Liver (tissue), 3 donors: Measurements from ENCODE around the gene GALC.

ENCODE experiments used
- ATF3 ChIP-seq: IDR thresholded peaks from 2 replicates; pipeline ENCODE4 v1.6.1; 2016; ENCODE audit warnings: antibody characterized with exemption
- FOXA1 ChIP-seq: IDR thresholded peaks from 2 replicates; pipeline ENCODE4 v1.6.1; 2016; ENCODE audit warnings: antibody characterized with exemption
- JUND ChIP-seq, 2 donors: IDR thresholded peaks; 2 replicates each; pipeline ENCODE4 v1.6.1; 2016; ENCODE audit warnings: antibody characterized with exemption in 2 of 2
- RAD21 ChIP-seq, 2 donors: IDR thresholded peaks; 2 replicates each; pipeline ENCODE4 v1.6.1; 2016; ENCODE audit warnings: antibody characterized with exemption in 2 of 2, mild to moderate bottlenecking in 2 of 2
- REST ChIP-seq: IDR thresholded peaks from 2 replicates; pipeline ENCODE4 v1.6.1; 2016; ENCODE audit warnings: antibody characterized with exemption, mild to moderate bottlenecking
- SP1 ChIP-seq: IDR thresholded peaks from 2 replicates; pipeline ENCODE4 v1.6.1; 2018; ENCODE audit warnings: antibody characterized with exemption, mild to moderate bottlenecking
- TAF1 ChIP-seq: conservative IDR thresholded peaks from 2 replicates; pipeline ENCODE4 v1.6.1; 2016; ENCODE audit warnings: antibody characterized with exemption, mild to moderate bottlenecking
- TF ChIP-seq, protein P1 (sequence below): fragments of 150-350 bp; IDR thresholded peaks from 2 replicates; pipeline ENCODE4 v1.5.1; 2017; ENCODE audit warnings: improper control_type of control experiment, low read depth, low read length; ENCODE audit not compliant: missing input control
- donor health status: healthy.
- donor health status: healthy.

DNA sequence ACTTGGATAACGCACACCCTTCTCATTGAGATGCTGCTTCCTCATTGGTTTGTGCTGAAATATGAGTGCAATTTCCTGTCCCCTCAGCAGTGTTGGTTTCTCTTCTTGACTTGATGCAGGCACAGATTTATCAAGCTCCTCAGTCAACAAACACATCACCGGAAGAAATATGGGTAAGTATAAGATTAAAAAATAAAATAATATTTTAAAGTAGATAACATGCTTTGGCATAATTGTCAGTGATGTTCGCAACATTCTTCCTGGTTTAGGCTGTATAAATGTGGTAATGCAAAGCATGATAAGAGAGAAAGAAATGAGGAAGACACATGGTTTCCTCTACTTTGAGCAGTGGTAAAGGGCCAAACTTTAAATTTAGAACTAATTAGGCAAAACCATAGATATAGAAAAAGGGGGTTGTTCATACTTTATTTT, 12.1 kb upstream of the GALC start, which contains the start of gene GPR65:
- TF ChIP-seq, protein P1, sequence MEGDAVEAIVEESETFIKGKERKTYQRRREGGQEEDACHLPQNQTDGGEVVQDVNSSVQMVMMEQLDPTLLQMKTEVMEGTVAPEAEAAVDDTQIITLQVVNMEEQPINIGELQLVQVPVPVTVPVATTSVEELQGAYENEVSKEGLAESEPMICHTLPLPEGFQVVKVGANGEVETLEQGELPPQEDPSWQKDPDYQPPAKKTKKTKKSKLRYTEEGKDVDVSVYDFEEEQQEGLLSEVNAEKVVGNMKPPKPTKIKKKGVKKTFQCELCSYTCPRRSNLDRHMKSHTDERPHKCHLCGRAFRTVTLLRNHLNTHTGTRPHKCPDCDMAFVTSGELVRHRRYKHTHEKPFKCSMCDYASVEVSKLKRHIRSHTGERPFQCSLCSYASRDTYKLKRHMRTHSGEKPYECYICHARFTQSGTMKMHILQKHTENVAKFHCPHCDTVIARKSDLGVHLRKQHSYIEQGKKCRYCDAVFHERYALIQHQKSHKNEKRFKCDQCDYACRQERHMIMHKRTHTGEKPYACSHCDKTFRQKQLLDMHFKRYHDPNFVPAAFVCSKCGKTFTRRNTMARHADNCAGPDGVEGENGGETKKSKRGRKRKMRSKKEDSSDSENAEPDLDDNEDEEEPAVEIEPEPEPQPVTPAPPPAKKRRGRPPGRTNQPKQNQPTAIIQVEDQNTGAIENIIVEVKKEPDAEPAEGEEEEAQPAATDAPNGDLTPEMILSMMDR = no peak
- no peak for TF ChIP-seq SP1
- TF ChIP-seq ATF3 = no peak
- no peak for TF ChIP-seq FOXA1
- no peak for TF ChIP-seq RAD21 (IDR thresholded peaks at IDR 0.05)
- TF ChIP-seq JUND (IDR thresholded peaks at IDR 0.05) = no peak
- no peak for TF ChIP-seq REST
- peak; percentile 62 for TF ChIP-seq TAF1
